ENCODE results near the gene DDX51.

GRCh38 chr12:132185705-132186104 lies 41.6 kb upstream of the DDX51 start:
- no peak for TF ChIP-seq TAF1 (IDR thresholded peaks at IDR 0.05; ENCODE audit: borderline replicate concordance, insufficient read depth, low read length)
- TF ChIP-seq POLR2AphosphoS5 (IDR thresholded peaks at IDR 0.05; ENCODE audit: low read depth, low read length): no peak
- TF ChIP-seq SIN3A (IDR thresholded peaks at IDR 0.05; ENCODE audit: borderline replicate concordance, insufficient read depth, low read length): no peak

Data from PFSK-1 (cell line).